ENCODE measurements around the gene NADK2. TPM values are rescaled to one million over a fixed set of nuclear protein-coding genes. Genes with fewer than 3 reads are reported as not detected.
A peak's percentile ranks its signal among the peaks of the same experiment; 100 is the strongest.
"Not testable (repeated sequence)": the region's sequence is repeated elsewhere in the genome, so short reads cannot be mapped to it uniquely, and the experiment has no call there.

The NADK2 gene
- 15.4 TPM for polyA plus RNA-seq (2013, experiment 1 of 2)
- 22.8 TPM for polyA plus RNA-seq (2013, experiment 2 of 2)

GRCh38 chr5:36241631-36242533, at the start of gene NADK2:
Gene NADK2, minus strand, starts transcription at chr5:36241925. Its CDS starts 127 bp downstream, at chr5:36241798.
- Histone ChIP-seq H3K9me3 (ENCODE audit: insufficient read depth, low read depth, low read length) (no peaks in the 10 kb centered on the region), H3K36me3 (ENCODE audit: insufficient read depth, low read length) (no peaks in the 10 kb centered on the region), H3K27ac (ENCODE audit: low read depth, low read length) (peak within 1 kb of the TSS; percentile 78), H3K4me3 (ENCODE audit: low read length) (peak within 1 kb of the TSS; percentile 71), H3K9ac (ENCODE audit: low read depth, low read length) (peak within 1 kb of the TSS; percentile 89), H3K4me1 (ENCODE audit: insufficient read depth, low read length) (peaks cover 27% of the 10 kb centered on the region), H3K27me3 (ENCODE audit: insufficient read depth, low read length) (peaks cover 10% of the 10 kb centered on the region)
- WGBS, result 1% methylated on average over 100 of the region's 100 CpGs

- 82% methylated on average over 2 of the region's 2 CpGs for WGBS
Observed at GRCh38 chr5:36285837-36286615, 44.3 kb upstream of the NADK2 start.

GRCh38 chr5:36283775-36284174, 42.0 kb upstream of the NADK2 start:
- not testable (repeated sequence) for H3K9ac ChIP-seq (ENCODE audit: low read depth, low read length); H3K4me3 ChIP-seq (ENCODE audit: low read length); H3K27me3 ChIP-seq (ENCODE audit: insufficient read depth, low read length); H3K36me3 ChIP-seq (ENCODE audit: insufficient read depth, low read length); H3K4me1 ChIP-seq (ENCODE audit: insufficient read depth, low read length); H3K9me3 ChIP-seq (ENCODE audit: insufficient read depth, low read depth, low read length); H3K27ac ChIP-seq (ENCODE audit: low read depth, low read length)
- 93% methylated on average over 2 of the region's 3 CpGs for WGBS

More at GRCh38 chr5:36285837-36286615, 44.3 kb upstream of the NADK2 start:
- no peaks in the 10 kb centered on the region for H3K27me3 ChIP-seq (ENCODE audit: insufficient read depth, low read length)
- H3K4me1 ChIP-seq (ENCODE audit: insufficient read depth, low read length), result no peaks in the 10 kb centered on the region
- H3K9ac ChIP-seq (ENCODE audit: low read depth, low read length), result no peak overlapping the region
- no peak overlapping the region for H3K4me3 ChIP-seq (ENCODE audit: low read length)
- H3K36me3 ChIP-seq (ENCODE audit: insufficient read depth, low read length), result no peaks in the 10 kb centered on the region
- no peaks in the 10 kb centered on the region for H3K9me3 ChIP-seq (ENCODE audit: insufficient read depth, low read depth, low read length)
- H3K27ac ChIP-seq (ENCODE audit: low read depth, low read length), result no peak overlapping the region

GRCh38 chr5:36281626-36282025, 39.9 kb upstream of the NADK2 start:
- no peaks in the 10 kb centered on the region for H3K4me1 ChIP-seq (ENCODE audit: insufficient read depth, low read length)
- no peaks in the 10 kb centered on the region for H3K9me3 ChIP-seq (ENCODE audit: insufficient read depth, low read depth, low read length)
- no peaks in the 10 kb centered on the region for H3K36me3 ChIP-seq (ENCODE audit: insufficient read depth, low read length)
- no peaks in the 10 kb centered on the region for H3K27me3 ChIP-seq (ENCODE audit: insufficient read depth, low read length)
- WGBS, result 96% methylated on average over 2 of the region's 2 CpGs
- no peak overlapping the region for H3K9ac ChIP-seq (ENCODE audit: low read depth, low read length)
- no peak overlapping the region for H3K4me3 ChIP-seq (ENCODE audit: low read length)
- no peak overlapping the region for H3K27ac ChIP-seq (ENCODE audit: low read depth, low read length)

- H3K9ac ChIP-seq (ENCODE audit: low read depth, low read length), result no peak overlapping the region
- peaks cover 11% of the 10 kb centered on the region for H3K4me1 ChIP-seq (ENCODE audit: insufficient read depth, low read length)
- H3K27me3 ChIP-seq (ENCODE audit: insufficient read depth, low read length), result no peaks in the 10 kb centered on the region
- no peak overlapping the region for H3K27ac ChIP-seq (ENCODE audit: low read depth, low read length)
- WGBS, result 80% methylated on average over 2 of the region's 3 CpGs
- no peaks in the 10 kb centered on the region for H3K9me3 ChIP-seq (ENCODE audit: insufficient read depth, low read depth, low read length)
- no peak overlapping the region for H3K4me3 ChIP-seq (ENCODE audit: low read length)
- H3K36me3 ChIP-seq (ENCODE audit: insufficient read depth, low read length), result no peaks in the 10 kb centered on the region
Observed at GRCh38 chr5:36279054-36279698, 37.5 kb upstream of the NADK2 start.

GRCh38 chr5:36277521-36278176, 35.9 kb upstream of the NADK2 start:
- Histone ChIP-seq H3K27ac (ENCODE audit: low read depth, low read length) (no peak overlapping the region), H3K9me3 (ENCODE audit: insufficient read depth, low read depth, low read length) (no peaks in the 10 kb centered on the region), H3K36me3 (ENCODE audit: insufficient read depth, low read length) (no peaks in the 10 kb centered on the region), H3K9ac (ENCODE audit: low read depth, low read length) (no peak overlapping the region), H3K4me3 (ENCODE audit: low read length) (no peak overlapping the region), H3K4me1 (ENCODE audit: insufficient read depth, low read length) (peaks cover 16% of the 10 kb centered on the region), H3K27me3 (ENCODE audit: insufficient read depth, low read length) (no peaks in the 10 kb centered on the region)
- WGBS, result 94% methylated on average over 5 of the region's 5 CpGs

- Histone ChIP-seq H3K4me1 (ENCODE audit: insufficient read depth, low read length) (peaks cover 16% of the 10 kb centered on the region), H3K4me3 (ENCODE audit: low read length) (no peak overlapping the region)
Observed at GRCh38 chr5:36276864-36277263, 35.1 kb upstream of the NADK2 start.

GRCh38 chr5:36273809-36274526, 32.2 kb upstream of the NADK2 start:
- WGBS, result 84% methylated on average over 6 of the region's 6 CpGs
- Histone ChIP-seq H3K9me3 (ENCODE audit: insufficient read depth, low read depth, low read length) (no peaks in the 10 kb centered on the region), H3K27ac (ENCODE audit: low read depth, low read length) (no peak overlapping the region), H3K4me1 (ENCODE audit: insufficient read depth, low read length) (peaks cover 16% of the 10 kb centered on the region), H3K36me3 (ENCODE audit: insufficient read depth, low read length) (no peaks in the 10 kb centered on the region), H3K4me3 (ENCODE audit: low read length) (no peak overlapping the region), H3K27me3 (ENCODE audit: insufficient read depth, low read length) (no peaks in the 10 kb centered on the region), H3K9ac (ENCODE audit: low read depth, low read length) (no peak overlapping the region)

More at GRCh38 chr5:36276864-36277263, 35.1 kb upstream of the NADK2 start:
- Histone ChIP-seq H3K36me3 (ENCODE audit: insufficient read depth, low read length) (no peaks in the 10 kb centered on the region), H3K9me3 (ENCODE audit: insufficient read depth, low read depth, low read length) (no peaks in the 10 kb centered on the region), H3K9ac (ENCODE audit: low read depth, low read length) (no peak overlapping the region), H3K27me3 (ENCODE audit: insufficient read depth, low read length) (no peaks in the 10 kb centered on the region), H3K27ac (ENCODE audit: low read depth, low read length) (no peak overlapping the region)

- WGBS, result 98% methylated on average over 2 of the region's 2 CpGs
Observed at GRCh38 chr5:36272136-36272690, 30.5 kb upstream of the NADK2 start.

More at GRCh38 chr5:36272136-36272690, 30.5 kb upstream of the NADK2 start:
- H3K27me3 ChIP-seq (ENCODE audit: insufficient read depth, low read length), result no peaks in the 10 kb centered on the region
- H3K36me3 ChIP-seq (ENCODE audit: insufficient read depth, low read length), result no peaks in the 10 kb centered on the region
- H3K27ac ChIP-seq (ENCODE audit: low read depth, low read length), result no peak overlapping the region
- no peaks in the 10 kb centered on the region for H3K9me3 ChIP-seq (ENCODE audit: insufficient read depth, low read depth, low read length)
- no peak overlapping the region for H3K4me3 ChIP-seq (ENCODE audit: low read length)
- H3K9ac ChIP-seq (ENCODE audit: low read depth, low read length), result no peak overlapping the region
- H3K4me1 ChIP-seq (ENCODE audit: insufficient read depth, low read length), result peaks cover 16% of the 10 kb centered on the region

Data from HUES64 (cell line).